Tibial nerve (tissue), 4 donors: ENCODE data around the gene PYM1.

Experiments
- EP300 ChIP-seq, 2 donors: sonication (generic); formaldehyde crosslinking; IDR thresholded peaks; one replicate each; pipeline ENCODE4 v1.6.1; 2017; ENCODE audit warnings: antibody characterized with exemption in 2 of 2, mild to moderate bottlenecking in 1 of 2
- TF ChIP-seq, protein P1 (sequence below), 5 experiments: fragments of 200-600 bp in 3 of 5; fragments of 450-650 bp in 2 of 5; sonication (generic) in 3 of 5; IDR thresholded peaks; one replicate each; pipeline ENCODE4 v1.5.1; 2016 to 2019; ENCODE audit warnings: antibody characterized with exemption in 5 of 5, mild to moderate bottlenecking in 3 of 5, moderate library complexity in 2 of 5

DNA sequence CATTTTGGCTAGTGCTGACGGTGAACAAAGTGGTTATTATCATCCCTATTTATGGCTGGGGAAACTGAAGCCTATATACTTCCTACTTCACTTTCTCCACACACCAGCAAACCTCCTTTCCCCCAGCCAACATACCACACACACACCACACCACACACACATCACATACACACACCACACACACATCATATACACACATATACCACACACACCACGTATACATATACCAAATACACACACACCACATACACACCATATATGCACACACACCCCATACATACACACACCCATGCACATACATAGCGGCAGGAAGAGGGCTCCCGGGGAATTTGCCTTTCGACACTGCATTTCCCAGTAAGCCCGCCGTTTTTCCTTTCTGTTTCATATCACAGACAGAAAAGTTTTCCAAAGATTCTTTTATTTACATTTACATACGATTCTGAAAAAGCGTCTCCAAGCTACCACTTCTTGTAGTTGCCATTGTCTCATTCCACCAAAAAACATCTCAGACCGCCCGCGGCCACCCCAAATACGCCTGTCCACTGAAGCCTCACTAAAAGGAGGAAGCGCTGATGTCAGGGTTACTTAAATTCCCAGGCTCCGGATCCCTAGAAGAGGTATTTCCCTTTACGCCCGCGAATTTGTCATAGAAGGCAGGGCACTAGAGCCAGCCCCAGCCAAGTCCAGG is 45.4 kb upstream of the PYM1 start:
- TF ChIP-seq, protein P1, sequence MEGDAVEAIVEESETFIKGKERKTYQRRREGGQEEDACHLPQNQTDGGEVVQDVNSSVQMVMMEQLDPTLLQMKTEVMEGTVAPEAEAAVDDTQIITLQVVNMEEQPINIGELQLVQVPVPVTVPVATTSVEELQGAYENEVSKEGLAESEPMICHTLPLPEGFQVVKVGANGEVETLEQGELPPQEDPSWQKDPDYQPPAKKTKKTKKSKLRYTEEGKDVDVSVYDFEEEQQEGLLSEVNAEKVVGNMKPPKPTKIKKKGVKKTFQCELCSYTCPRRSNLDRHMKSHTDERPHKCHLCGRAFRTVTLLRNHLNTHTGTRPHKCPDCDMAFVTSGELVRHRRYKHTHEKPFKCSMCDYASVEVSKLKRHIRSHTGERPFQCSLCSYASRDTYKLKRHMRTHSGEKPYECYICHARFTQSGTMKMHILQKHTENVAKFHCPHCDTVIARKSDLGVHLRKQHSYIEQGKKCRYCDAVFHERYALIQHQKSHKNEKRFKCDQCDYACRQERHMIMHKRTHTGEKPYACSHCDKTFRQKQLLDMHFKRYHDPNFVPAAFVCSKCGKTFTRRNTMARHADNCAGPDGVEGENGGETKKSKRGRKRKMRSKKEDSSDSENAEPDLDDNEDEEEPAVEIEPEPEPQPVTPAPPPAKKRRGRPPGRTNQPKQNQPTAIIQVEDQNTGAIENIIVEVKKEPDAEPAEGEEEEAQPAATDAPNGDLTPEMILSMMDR (IDR thresholded peaks at IDR 0.05): no peak
- TF ChIP-seq EP300 (IDR thresholded peaks at IDR 0.05): peak in 1 of 2 donors; percentile 69
